H1 (cell line): ENCODE data around the gene SLC25A36. TPM values are rescaled to one million over a fixed set of nuclear protein-coding genes. Genes with fewer than 3 reads are reported as not detected.

Experiments
- CTCF ChIA-PET: fragments of 300-600 bp; sonication (Branson Sonifier 250); formaldehyde crosslinking; loops from one replicate; lab custom pipeline; 2021; ENCODE audit not compliant: partially characterized antibody; lab: Charles Lee
- POLR2A ChIA-PET: fragments of 300-600 bp; sonication (Branson Sonifier 250); formaldehyde crosslinking; loops from one replicate; lab custom pipeline; 2021; ENCODE audit warnings: inconsistent platforms; ENCODE audit not compliant: partially characterized antibody; lab: Charles Lee
- DNase-seq, 2 experiments: peaks; one replicate each; pipeline versions ENCODE4 v3.0.0 to v3.0.0-alpha.2; 2010 to 2022; ENCODE audit warnings: low spot score in 2 of 2, low read depth in 1 of 2, mixed read lengths in 1 of 2
- FAIRE-seq: peaks from 2 replicates; lab custom pipeline; 2011; peaks lifted over from hg19 to GRCh38; lab: Jason Lieb, UNC
- H2AFZ ChIP-seq: 2 replicates; pipeline ENCODE4 v1.8.1; 2012; ENCODE audit warnings: low read length, inconsistent platforms
- H2AK5ac ChIP-seq: 2 replicates; pipeline ENCODE4 v1.6.1; 2013; ENCODE audit warnings: low read depth, low read length
- H2BK120ac ChIP-seq: replicated peaks from 2 replicates; pipeline ENCODE3; 2013; ENCODE audit warnings: low read depth, low read length, inconsistent platforms
- H2BK12ac ChIP-seq: 2 replicates; pipeline ENCODE4 v1.6.1; 2013; ENCODE audit warnings: low read depth, low read length
- H2BK15ac ChIP-seq: 2 replicates; pipeline ENCODE4 v1.6.1; 2013; ENCODE audit warnings: low read length
- H2BK20ac ChIP-seq: 2 replicates; pipeline ENCODE4 v1.6.1; 2013; ENCODE audit warnings: low read length
- H2BK5ac ChIP-seq: 2 replicates; pipeline ENCODE4 v1.6.1; 2013; ENCODE audit warnings: low read depth, low read length
- H3K14ac ChIP-seq: 2 replicates; pipeline ENCODE4 v1.6.1; 2013; ENCODE audit warnings: inconsistent platforms; ENCODE audit not compliant: insufficient read length
- H3K18ac ChIP-seq: 2 replicates; pipeline ENCODE4 v1.6.1; 2013; ENCODE audit warnings: low read length; ENCODE audit errors: extremely low read depth
- H3K23ac ChIP-seq: 2 replicates; pipeline ENCODE4 v1.6.1; 2013; ENCODE audit warnings: inconsistent platforms; ENCODE audit not compliant: insufficient read length
- H3K23me2 ChIP-seq: 2 replicates; pipeline ENCODE4 v1.6.1; 2013; ENCODE audit warnings: low read depth, low read length
- H3K27ac ChIP-seq: 2 replicates; pipeline ENCODE4 v1.6.1; 2011; ENCODE audit warnings: low read depth, low read length, inconsistent platforms
- H3K27me3 ChIP-seq, 4 experiments: replicated peaks in 1 of 4; 1 replicate in 1 of 4; 2 replicates in 3 of 4; pipeline versions ENCODE4 v1.6.1 to v1.8.1; 2011 to 2013; ENCODE audit warnings: low read length in 3 of 4, mild to moderate bottlenecking in 3 of 4, inconsistent platforms in 2 of 4, mixed read lengths in 2 of 4, moderate library complexity in 1 of 4; ENCODE audit not compliant: control insufficient read depth in 3 of 4, insufficient read depth in 3 of 4; ENCODE audit errors: extremely low read depth in 1 of 4
- H3K36me3 ChIP-seq, 4 experiments: 2 replicates each; pipeline versions ENCODE4 v1.6.1 to v1.8.1; 2011 to 2013; ENCODE audit warnings: mild to moderate bottlenecking in 4 of 4, low read length in 3 of 4, moderate library complexity in 2 of 4, control low read depth in 1 of 4, inconsistent platforms in 1 of 4; ENCODE audit not compliant: insufficient read depth in 4 of 4, control insufficient read depth in 2 of 4
- H3K4ac ChIP-seq: replicated peaks from 2 replicates; pipeline ENCODE3; 2013; ENCODE audit warnings: low read length, low read depth, mixed read lengths, inconsistent platforms; ENCODE audit not compliant: insufficient read length
- H3K4me1 ChIP-seq, 4 experiments: replicated peaks in 1 of 4; 1 replicate in 1 of 4; 2 replicates in 3 of 4; pipeline versions ENCODE4 v1.6.1 to v1.8.1; 2011 to 2013; ENCODE audit warnings: low read length in 3 of 4, inconsistent platforms in 2 of 4, mixed read lengths in 1 of 4; ENCODE audit not compliant: insufficient read depth in 4 of 4, control insufficient read depth in 3 of 4
- H3K4me2 ChIP-seq, 2 experiments: 2 replicates each; pipeline versions ENCODE4 v1.6.1 to v1.8.1; 2011 to 2013; ENCODE audit warnings: low read depth in 2 of 2, low read length in 2 of 2, control low read depth in 1 of 2, inconsistent platforms in 1 of 2, mild to moderate bottlenecking in 1 of 2; ENCODE audit not compliant: insufficient read depth in 1 of 2
- H3K4me3 ChIP-seq, 4 experiments: fragments of 200-600, 300-600 bp in 1 of 4; sonication (generic), shearing (Covaris generic), sonication (Bioruptor Twin) in 1 of 4; 2 replicates each; pipeline versions ENCODE4 v1.5.1 to v1.8.1; 2011 to 2016; ENCODE audit warnings: low read length in 4 of 4, low read depth in 3 of 4, control low read depth in 2 of 4, inconsistent platforms in 2 of 4, mild to moderate bottlenecking in 2 of 4, mixed read lengths in 1 of 4, moderate library complexity in 1 of 4; ENCODE audit not compliant: insufficient read depth in 2 of 4; ENCODE audit errors: extremely low read depth in 1 of 4
- H3K56ac ChIP-seq: replicated peaks from 2 replicates; pipeline ENCODE3; 2013; ENCODE audit warnings: low read depth, mild to moderate bottlenecking, mixed read lengths, low read length, inconsistent platforms; ENCODE audit not compliant: insufficient read length
- H3K79me1 ChIP-seq: 2 replicates; pipeline ENCODE4 v1.6.1; 2013; ENCODE audit warnings: low read depth, low read length, control low read depth
- H3K79me2 ChIP-seq, 2 experiments: 2 replicates each; pipeline versions ENCODE4 v1.6.1 to v1.8.1; 2012 to 2013; ENCODE audit warnings: low read length in 2 of 2, mild to moderate bottlenecking in 2 of 2, inconsistent platforms in 1 of 2; ENCODE audit not compliant: insufficient read depth in 2 of 2, control insufficient read depth in 1 of 2
- H3K9ac ChIP-seq, 4 experiments: replicated peaks in 1 of 4; 1 replicate in 1 of 4; 2 replicates in 3 of 4; pipeline versions ENCODE4 v1.6.1 to v1.8.1; 2011 to 2013; ENCODE audit warnings: low read depth in 3 of 4, low read length in 3 of 4, control low read depth in 2 of 4, mild to moderate bottlenecking in 2 of 4, moderate library complexity in 2 of 4, inconsistent platforms in 1 of 4; ENCODE audit errors: extremely low read depth in 1 of 4
- H3K9me3 ChIP-seq, 2 experiments: 2 replicates each; pipeline versions ENCODE4 v1.6.1 to v1.8.1; 2012 to 2013; ENCODE audit warnings: mild to moderate bottlenecking in 2 of 2, moderate library complexity in 2 of 2, control low read depth in 1 of 2, inconsistent platforms in 1 of 2, low read depth in 1 of 2, low read length in 1 of 2, mixed read lengths in 1 of 2; ENCODE audit not compliant: insufficient read depth in 2 of 2
- H4K20me1 ChIP-seq, 2 experiments: replicated peaks in 1 of 2; 2 replicates each; pipeline versions ENCODE3 to v1.8.1; 2011 to 2013; ENCODE audit warnings: inconsistent platforms in 2 of 2, low read length in 2 of 2, mild to moderate bottlenecking in 1 of 2; ENCODE audit not compliant: insufficient read depth in 2 of 2, control insufficient read depth in 1 of 2
- H4K5ac ChIP-seq: 2 replicates; pipeline ENCODE4 v1.6.1; 2013; ENCODE audit warnings: low read length, low read depth, mixed read lengths, inconsistent platforms; ENCODE audit not compliant: insufficient read length
- H4K8ac ChIP-seq: 2 replicates; pipeline ENCODE4 v1.8.0; 2013; ENCODE audit warnings: mild to moderate bottlenecking, moderate library complexity, low read length, inconsistent platforms; ENCODE audit not compliant: insufficient read depth; ENCODE audit errors: extremely low read depth
- H4K91ac ChIP-seq: replicated peaks from 2 replicates; pipeline ENCODE3; 2013; ENCODE audit warnings: low read length, mixed read lengths, inconsistent platforms; ENCODE audit not compliant: insufficient read length
- BRCA1 ChIP-seq: IDR thresholded peaks from 2 replicates; pipeline ENCODE4 v1.6.1; 2012; ENCODE audit warnings: low read depth, low read length, improper control_type of control experiment
- EP300 ChIP-seq, 2 experiments: IDR thresholded peaks; 1 replicate in 1 of 2; 2 replicates in 1 of 2; pipeline ENCODE4 v1.6.1; 2011 to 2012; ENCODE audit warnings: low read depth in 2 of 2, low read length in 2 of 2, mild to moderate bottlenecking in 2 of 2, borderline replicate concordance in 1 of 2, inconsistent platforms in 1 of 2, moderate library complexity in 1 of 2
- MAFK ChIP-seq: IDR thresholded peaks from 2 replicates; pipeline ENCODE4 v1.6.1; 2012; ENCODE audit warnings: low read depth, mild to moderate bottlenecking, improper control_type of control experiment, low read length
- NANOG ChIP-seq: IDR thresholded peaks from 2 replicates; pipeline ENCODE4 v1.6.1; 2011; ENCODE audit warnings: low read length, low read depth, mild to moderate bottlenecking, inconsistent platforms; ENCODE audit not compliant: insufficient read depth, poor library complexity, severe bottlenecking
- POLR2A ChIP-seq, 2 experiments: IDR thresholded peaks; 1 replicate in 1 of 2; 2 replicates in 1 of 2; pipeline ENCODE4 v1.6.1; 2011; ENCODE audit warnings: low read depth in 2 of 2, low read length in 2 of 2, mild to moderate bottlenecking in 2 of 2; ENCODE audit errors: control extremely low read depth in 1 of 2
- RAD21 ChIP-seq, 2 experiments: IDR thresholded peaks in 1 of 2; conservative IDR thresholded peaks in 1 of 2; 2 replicates each; pipeline ENCODE4 v1.6.1; 2011; ENCODE audit warnings: low read depth in 2 of 2, low read length in 2 of 2, improper control_type of control experiment in 1 of 2, inconsistent platforms in 1 of 2, mild to moderate bottlenecking in 1 of 2, moderate library complexity in 1 of 2
- SIX5 ChIP-seq: IDR thresholded peaks from 2 replicates; pipeline ENCODE4 v1.6.1; 2011; ENCODE audit warnings: mild to moderate bottlenecking, low read depth, low read length
- SUZ12 ChIP-seq: fragments of 200-600 bp; sonication (generic); IDR thresholded peaks from 2 replicates; pipeline ENCODE4 v1.6.1; 2012; ENCODE audit warnings: mild to moderate bottlenecking, inconsistent platforms, low read length, moderate library complexity, mixed read lengths
- TCF12 ChIP-seq: IDR thresholded peaks from 2 replicates; pipeline ENCODE4 v1.6.1; 2011; ENCODE audit warnings: low read depth, mild to moderate bottlenecking, low read length
- polyA plus RNA-seq, 7 experiments: library from polyadenylated mRNA; depleted of rRNA in 3 of 7; stranded (reverse) in 5 of 7; unstranded in 2 of 7; fragments of >200 nt in 5 of 7; fragments of 200-250 nt in 2 of 7; gene quantifications; 1 replicate in 5 of 7; 2 replicates in 1 of 7; 4 replicates in 1 of 7; pipeline versions ENCODE4 v1.2.1 to v1.2.3, GENCODE V29; 2011 to 2013; ENCODE audit warnings: missing spikeins in 2 of 7, mixed read lengths in 2 of 7
- total RNA-seq: library from RNA; stranded (reverse); fragmentation: NEBNext Ultra II Directional; extraction: Animal tissue kit (Norgen Biotek cat#: 25700); gene quantifications from 2 replicates; pipeline ENCODE4 v1.2.1, GENCODE V29; 2021

Gene SLC25A36
- total and polyA plus RNA-seq, 2 of the 8 experiments (the other 6 are each of a cell fraction or from before 2014, with no cell fraction given), result 42.9 to 71.8 TPM

- ChIA-PET CTCF (interaction anchor here (0.6 to 3.4 kb wide), 6 partner anchors 11 to 499 kb away, joined by 3 to 18 read pairs (median 3); no protein-coding TSS in a partner anchor), POLR2A (no interaction called here)
- no peak overlapping the region for H3K4ac ChIP-seq
- no peak overlapping the region for H3K14ac ChIP-seq
- H4K20me1 ChIP-seq, result no peaks in the 10 kb centered on the region
- no peak overlapping the region for H4K91ac ChIP-seq
- no peak overlapping the region for H3K4me3 ChIP-seq
- H3K4me1 ChIP-seq, result no peaks in the 10 kb centered on the region
- no peak overlapping the region for H3K23ac ChIP-seq
- no peaks in the 10 kb centered on the region for H3K23me2 ChIP-seq
- no peak overlapping the region for H2AFZ ChIP-seq
- FAIRE-seq (no peak), DNase-seq (no peak)
- H2BK20ac ChIP-seq, result no peak overlapping the region
- no peak overlapping the region for H3K4me2 ChIP-seq
- no peaks in the 10 kb centered on the region; a peak in 1 of 7 replicates for H3K27me3 ChIP-seq
- no peak overlapping the region for H3K18ac ChIP-seq
- no peak overlapping the region for H4K5ac ChIP-seq
- no peak overlapping the region for H2BK15ac ChIP-seq
- no peaks in the 10 kb centered on the region for H3K79me1 ChIP-seq
- H3K9me3 ChIP-seq, result no peaks in the 10 kb centered on the region
- H4K8ac ChIP-seq, result no peak overlapping the region
- H2BK5ac ChIP-seq, result no peak overlapping the region
- TF ChIP-seq SIX5, result no peak
- no peak for TF ChIP-seq MAFK
- TF ChIP-seq NANOG, result no peak
- no peak for TF ChIP-seq BRCA1
- TF ChIP-seq SUZ12, result no peak
- no peak for TF ChIP-seq POLR2A (IDR thresholded peaks at IDR 0.05; ENCODE audit: control extremely low read depth in 1 of 2, low read depth in 2 of 2, low read length in 2 of 2)
- TF ChIP-seq TCF12, result no peak
- TF ChIP-seq RAD21 (IDR thresholded peaks at IDR 0.05 in 1 of 2, conservative IDR thresholded peaks at IDR 0.05 in 1 of 2; ENCODE audit: low read depth in 2 of 2, low read length in 2 of 2), result no peak
- no peak for TF ChIP-seq EP300 (IDR thresholded peaks at IDR 0.05; ENCODE audit: borderline replicate concordance in 1 of 2, low read depth in 2 of 2, low read length in 2 of 2)
- TF ChIP-seq, all 59 proteins: peak for 0
- no peak overlapping the region for H2BK12ac ChIP-seq
- no peaks in the 10 kb centered on the region for H3K79me2 ChIP-seq
- no peaks in the 10 kb centered on the region for H3K36me3 ChIP-seq
- H3K9ac ChIP-seq, result no peak overlapping the region
- no peak overlapping the region for H3K27ac ChIP-seq
- no peak overlapping the region for H2BK120ac ChIP-seq
- no peak overlapping the region for H3K56ac ChIP-seq
- no peak overlapping the region for H2AK5ac ChIP-seq
Measured at GRCh38 chr3:140916603-140917002, 25.0 kb upstream of the SLC25A36 start.
